Liver (tissue), 9 donors: ENCODE results near the gene BLID. TPM values are rescaled to one million over a fixed set of nuclear protein-coding genes. Genes with fewer than 3 reads are reported as not detected.

Experiments used
- DNase-seq: peaks from one replicate; pipeline ENCODE4 v3.0.0-alpha.2; 2017; ENCODE audit warnings: low spot score
- H3K27ac ChIP-seq, 2 donors: one replicate each; pipeline ENCODE4 v1.7.0; 2013; ENCODE audit warnings: inconsistent platforms in 2 of 2, low read length in 2 of 2, control low read depth in 1 of 2, low read depth in 1 of 2, mild to moderate bottlenecking in 1 of 2
- H3K27me3 ChIP-seq, 4 donors: one replicate each; pipeline versions ENCODE4 v1.6.1 to v1.7.0; 2013; ENCODE audit warnings: low read length in 3 of 4, inconsistent platforms in 1 of 4, mild to moderate bottlenecking in 1 of 4, moderate library complexity in 1 of 4; ENCODE audit not compliant: control insufficient read depth in 4 of 4, insufficient read depth in 4 of 4
- H3K36me3 ChIP-seq, 4 donors: one replicate each; pipeline versions ENCODE4 v1.6.1 to v1.7.0; 2013; ENCODE audit warnings: low read length in 3 of 4, mild to moderate bottlenecking in 3 of 4, low read depth in 1 of 4, moderate library complexity in 1 of 4; ENCODE audit not compliant: control insufficient read depth in 4 of 4, insufficient read depth in 3 of 4
- H3K4me1 ChIP-seq, 4 donors: one replicate each; pipeline versions ENCODE4 v1.6.1 to v1.7.0; 2013; ENCODE audit warnings: low read length in 3 of 4, mild to moderate bottlenecking in 3 of 4, moderate library complexity in 1 of 4; ENCODE audit not compliant: control insufficient read depth in 4 of 4, insufficient read depth in 4 of 4
- H3K4me3 ChIP-seq, 3 donors: one replicate each; pipeline versions ENCODE4 v1.6.1 to v1.7.0; 2013; ENCODE audit warnings: low read length in 3 of 3, control low read depth in 1 of 3, low read depth in 1 of 3, mild to moderate bottlenecking in 1 of 3
- H3K9ac ChIP-seq, 2 donors: one replicate each; pipeline ENCODE4 v1.7.0; 2013; ENCODE audit warnings: low read length in 2 of 2, mild to moderate bottlenecking in 2 of 2, moderate library complexity in 2 of 2, control low read depth in 1 of 2, low read depth in 1 of 2
- H3K9me3 ChIP-seq, 4 donors: one replicate each; pipeline versions ENCODE4 v1.6.1 to v1.7.0; 2013; ENCODE audit warnings: low read length in 3 of 4; ENCODE audit not compliant: control insufficient read depth in 4 of 4
- ATF3 ChIP-seq: IDR thresholded peaks from 2 replicates; pipeline ENCODE4 v1.6.1; 2016; ENCODE audit warnings: antibody characterized with exemption
- CTCF ChIP-seq: fragments of 150-350 bp; IDR thresholded peaks from 2 replicates; pipeline ENCODE4 v1.5.1; 2017; ENCODE audit warnings: improper control_type of control experiment, low read depth, low read length; ENCODE audit not compliant: missing input control
- EGR1 ChIP-seq, 2 donors: IDR thresholded peaks; 2 replicates each; pipeline ENCODE4 v1.6.1; 2016 to 2018; ENCODE audit warnings: antibody characterized with exemption in 2 of 2, low read depth in 2 of 2
- FOXA1 ChIP-seq: IDR thresholded peaks from 2 replicates; pipeline ENCODE4 v1.6.1; 2016; ENCODE audit warnings: antibody characterized with exemption
- FOXA2 ChIP-seq: IDR thresholded peaks from 2 replicates; pipeline ENCODE4 v1.6.1; 2016; ENCODE audit warnings: antibody characterized with exemption
- GABPA ChIP-seq, 2 donors: IDR thresholded peaks in 1 of 2; conservative IDR thresholded peaks in 1 of 2; 2 replicates each; pipeline ENCODE4 v1.6.1; 2016; ENCODE audit warnings: antibody characterized with exemption in 2 of 2, mild to moderate bottlenecking in 1 of 2, moderate library complexity in 1 of 2
- HNF4A ChIP-seq, 2 donors: conservative IDR thresholded peaks; 2 replicates each; pipeline ENCODE4 v1.6.1; 2016; ENCODE audit warnings: antibody characterized with exemption in 2 of 2, mild to moderate bottlenecking in 2 of 2
- HNF4G ChIP-seq: IDR thresholded peaks from 2 replicates; pipeline ENCODE4 v1.6.1; 2016; ENCODE audit warnings: antibody characterized with exemption
- JUND ChIP-seq, 2 donors: IDR thresholded peaks; 2 replicates each; pipeline ENCODE4 v1.6.1; 2016; ENCODE audit warnings: antibody characterized with exemption in 2 of 2
- MAX ChIP-seq: IDR thresholded peaks from 2 replicates; pipeline ENCODE4 v1.6.1; 2016; ENCODE audit warnings: antibody characterized with exemption
- NR2F2 ChIP-seq: IDR thresholded peaks from 2 replicates; pipeline ENCODE4 v1.6.1; 2016; ENCODE audit warnings: antibody characterized with exemption
- RAD21 ChIP-seq, 2 donors: IDR thresholded peaks; 2 replicates each; pipeline ENCODE4 v1.6.1; 2016; ENCODE audit warnings: antibody characterized with exemption in 2 of 2, mild to moderate bottlenecking in 2 of 2
- RXRA ChIP-seq, 2 donors: IDR thresholded peaks; 2 replicates each; pipeline ENCODE4 v1.6.1; 2017 to 2018; ENCODE audit warnings: antibody characterized with exemption in 2 of 2, mild to moderate bottlenecking in 1 of 2
- SP1 ChIP-seq: IDR thresholded peaks from 2 replicates; pipeline ENCODE4 v1.6.1; 2018; ENCODE audit warnings: antibody characterized with exemption, mild to moderate bottlenecking
- TAF1 ChIP-seq: conservative IDR thresholded peaks from 2 replicates; pipeline ENCODE4 v1.6.1; 2016; ENCODE audit warnings: antibody characterized with exemption, mild to moderate bottlenecking
- YY1 ChIP-seq: IDR thresholded peaks from 2 replicates; pipeline ENCODE4 v1.6.1; 2016; ENCODE audit warnings: antibody characterized with exemption, mild to moderate bottlenecking
- ZBTB33 ChIP-seq: IDR thresholded peaks from 2 replicates; pipeline ENCODE4 v1.6.1; 2016; ENCODE audit warnings: antibody characterized with exemption
- WGBS: extraction: QIAGEN DNeasy Blood & Tissue Kit; methylation state at CpG from one replicate; pipeline ENCODE4 v1.1.7; 2013; 5-methylcytosine and 5-hydroxymethylcytosine counted together
- polyA plus RNA-seq, 2 donors: library from polyadenylated mRNA; stranded (reverse) in 1 of 2; unstranded in 1 of 2; fragments of 200-250 nt in 1 of 2; fragments of >200 nt in 1 of 2; fragmentation: Nextera tagmentation in 1 of 2; extraction: Ambion mirVana in 1 of 2; gene quantifications; one replicate each; pipeline versions ENCODE4 v1.2.1 to v1.2.3, GENCODE V29; 2013 to 2015
- total RNA-seq, 2 donors: library from RNA; depleted of rRNA; stranded (reverse); fragments of >200 nt; gene quantifications; one replicate each; pipeline ENCODE4 v1.2.3, GENCODE V29; 2014
- TF ChIP-seq, protein P1 (sequence below): IDR thresholded peaks from 2 replicates; pipeline ENCODE4 v1.6.1; 2016; ENCODE audit warnings: antibody characterized with exemption, mild to moderate bottlenecking
- donor health status: healthy.
- donor health status: healthy.
- donor health status: healthy.
- donor health status: healthy.
- donor health status: healthy.

BLID gene
- total and polyA plus RNA-seq, 4 donors: 0.18 to 0.84 (median 0.33) TPM; not detected in 1

DNA sequence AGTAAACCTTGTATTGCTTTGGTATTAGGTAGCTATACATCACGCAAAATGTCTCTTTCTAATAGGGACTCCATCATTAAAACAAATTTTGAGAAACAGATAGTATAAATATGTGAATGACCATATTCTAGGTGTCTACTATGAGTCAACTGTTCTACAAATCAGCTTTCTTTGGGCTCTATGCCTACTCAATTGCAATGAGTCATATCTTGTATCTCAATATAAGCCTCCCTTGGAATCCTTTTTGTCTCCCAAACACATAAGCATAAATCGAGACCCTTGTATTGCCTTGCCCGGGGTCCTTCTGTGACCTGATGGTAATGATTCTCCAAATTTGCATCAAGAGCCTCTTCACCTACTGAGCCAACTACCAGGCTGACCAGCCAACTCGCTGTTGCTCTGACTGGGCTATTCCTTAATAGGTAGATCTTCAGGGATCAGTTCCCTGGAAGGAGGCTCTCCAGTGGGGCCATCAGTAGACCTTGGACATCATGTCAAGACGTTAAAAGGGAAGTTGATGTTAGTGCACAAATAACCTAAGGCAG, 22.2 kb downstream of the BLID start:
- no peaks in the 10 kb centered on the region for H3K27me3 ChIP-seq
- H3K36me3 ChIP-seq: peaks cover 0 to 2% (median 0%) of the 10 kb centered on the region in 4 donors
- H3K4me3 ChIP-seq: no peak overlapping the region
- DNase-seq: no peak
- no peak overlapping the region for H3K27ac ChIP-seq
- TF ChIP-seq, protein P1, sequence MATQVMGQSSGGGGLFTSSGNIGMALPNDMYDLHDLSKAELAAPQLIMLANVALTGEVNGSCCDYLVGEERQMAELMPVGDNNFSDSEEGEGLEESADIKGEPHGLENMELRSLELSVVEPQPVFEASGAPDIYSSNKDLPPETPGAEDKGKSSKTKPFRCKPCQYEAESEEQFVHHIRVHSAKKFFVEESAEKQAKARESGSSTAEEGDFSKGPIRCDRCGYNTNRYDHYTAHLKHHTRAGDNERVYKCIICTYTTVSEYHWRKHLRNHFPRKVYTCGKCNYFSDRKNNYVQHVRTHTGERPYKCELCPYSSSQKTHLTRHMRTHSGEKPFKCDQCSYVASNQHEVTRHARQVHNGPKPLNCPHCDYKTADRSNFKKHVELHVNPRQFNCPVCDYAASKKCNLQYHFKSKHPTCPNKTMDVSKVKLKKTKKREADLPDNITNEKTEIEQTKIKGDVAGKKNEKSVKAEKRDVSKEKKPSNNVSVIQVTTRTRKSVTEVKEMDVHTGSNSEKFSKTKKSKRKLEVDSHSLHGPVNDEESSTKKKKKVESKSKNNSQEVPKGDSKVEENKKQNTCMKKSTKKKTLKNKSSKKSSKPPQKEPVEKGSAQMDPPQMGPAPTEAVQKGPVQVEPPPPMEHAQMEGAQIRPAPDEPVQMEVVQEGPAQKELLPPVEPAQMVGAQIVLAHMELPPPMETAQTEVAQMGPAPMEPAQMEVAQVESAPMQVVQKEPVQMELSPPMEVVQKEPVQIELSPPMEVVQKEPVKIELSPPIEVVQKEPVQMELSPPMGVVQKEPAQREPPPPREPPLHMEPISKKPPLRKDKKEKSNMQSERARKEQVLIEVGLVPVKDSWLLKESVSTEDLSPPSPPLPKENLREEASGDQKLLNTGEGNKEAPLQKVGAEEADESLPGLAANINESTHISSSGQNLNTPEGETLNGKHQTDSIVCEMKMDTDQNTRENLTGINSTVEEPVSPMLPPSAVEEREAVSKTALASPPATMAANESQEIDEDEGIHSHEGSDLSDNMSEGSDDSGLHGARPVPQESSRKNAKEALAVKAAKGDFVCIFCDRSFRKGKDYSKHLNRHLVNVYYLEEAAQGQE: no peak
- TF ChIP-seq JUND (IDR thresholded peaks at IDR 0.05): no peak
- TF ChIP-seq NR2F2: no peak
- TF ChIP-seq HNF4A (conservative IDR thresholded peaks at IDR 0.05): no peak
- no peak for TF ChIP-seq MAX
- no peak for TF ChIP-seq YY1
- no peak for TF ChIP-seq GABPA (IDR thresholded peaks at IDR 0.05 in 1 of 2, conservative IDR thresholded peaks at IDR 0.05 in 1 of 2)
- TF ChIP-seq ATF3: no peak
- no peak for TF ChIP-seq FOXA2
- no peak for TF ChIP-seq RXRA (IDR thresholded peaks at IDR 0.05)
- TF ChIP-seq TAF1: no peak
- no peak for TF ChIP-seq RAD21 (IDR thresholded peaks at IDR 0.05)
- 92% methylated on average over 5 of the region's 5 CpGs for whole genome bisulfite sequencing
- no peaks in the 10 kb centered on the region for H3K4me1 ChIP-seq
- H3K9me3 ChIP-seq: no peaks in the 10 kb centered on the region
- no peak overlapping the region for H3K9ac ChIP-seq

GRCh38 chr11:122091835-122092234, 24.2 kb downstream of the BLID start:
- 95% methylated on average over 1 of the region's 1 CpG for WGBS
- no peak overlapping the region for H3K4me3 ChIP-seq
- H3K27ac ChIP-seq: no peak overlapping the region

More at GRCh38 chr11:122091835-122092234, 24.2 kb downstream of the BLID start:
- H3K36me3 ChIP-seq: peaks cover 0 to 2% (median 0%) of the 10 kb centered on the region in 4 donors
- H3K9ac ChIP-seq: no peak overlapping the region
- no peaks in the 10 kb centered on the region for H3K27me3 ChIP-seq
- no peaks in the 10 kb centered on the region for H3K9me3 ChIP-seq
- DNase-seq: no peak
- no peaks in the 10 kb centered on the region for H3K4me1 ChIP-seq
- no peak for TF ChIP-seq JUND (IDR thresholded peaks at IDR 0.05)
- TF ChIP-seq RAD21 (IDR thresholded peaks at IDR 0.05): no peak
- TF ChIP-seq EGR1 (IDR thresholded peaks at IDR 0.05; ENCODE audit: low read depth in 2 of 2): no peak
- no peak for TF ChIP-seq SP1
- no peak for TF ChIP-seq TAF1
- TF ChIP-seq CTCF: no peak
- no peak for TF ChIP-seq HNF4G
- no peak for TF ChIP-seq YY1
- no peak for TF ChIP-seq HNF4A (conservative IDR thresholded peaks at IDR 0.05)
- no peak for TF ChIP-seq GABPA (IDR thresholded peaks at IDR 0.05 in 1 of 2, conservative IDR thresholded peaks at IDR 0.05 in 1 of 2)
- no peak for TF ChIP-seq FOXA1
- TF ChIP-seq ATF3: no peak
- TF ChIP-seq NR2F2: no peak
- no peak for TF ChIP-seq ZBTB33
- TF ChIP-seq FOXA2: no peak
- no peak for TF ChIP-seq MAX
- TF ChIP-seq, protein P1: no peak
